Adrenal gland (tissue), 12 donors: Measurements from ENCODE around the gene GRID1. TPM values are rescaled to one million over a fixed set of nuclear protein-coding genes. Genes with fewer than 3 reads are reported as not detected.

Experiments
- DNase-seq, 7 donors: peaks; one replicate each; pipeline ENCODE4 v3.0.0-alpha.2; 2019 to 2020
- H3K27ac ChIP-seq, 5 donors: fragments of 200-600 bp; sonication (generic) in 4 of 5; 1 replicate in 3 of 5; 2 replicates in 2 of 5; pipeline versions ENCODE4 v1.5.1 to v1.8.0; 2016 to 2020; ENCODE audit warnings: mild to moderate bottlenecking in 1 of 5
- H3K27me3 ChIP-seq: fragments of 200-600 bp; 2 replicates; pipeline ENCODE4 v1.8.0; 2021
- H3K36me3 ChIP-seq, 2 donors: fragments of 200-600 bp; replicated peaks in 1 of 2; 1 replicate in 1 of 2; 2 replicates in 1 of 2; pipeline versions ENCODE4 v1.5.1 to v1.8.0; 2018 to 2022
- H3K4me1 ChIP-seq, 2 donors: fragments of 200-600 bp; replicated peaks in 1 of 2; 1 replicate in 1 of 2; 2 replicates in 1 of 2; pipeline versions ENCODE4 v1.5.1 to v1.8.0; 2018 to 2021
- H3K4me3 ChIP-seq, 4 donors: fragments of 200-600 bp; sonication (generic) in 3 of 4; one replicate each; pipeline ENCODE4 v1.5.1; 2016 to 2018
- H3K9me3 ChIP-seq, 3 donors: fragments of 200-600 bp; sonication (generic) in 1 of 3; replicated peaks in 1 of 3; 1 replicate in 2 of 3; 2 replicates in 1 of 3; pipeline versions ENCODE4 v1.5.1 to v1.8.0; 2016 to 2021
- CTCF ChIP-seq, 6 experiments: fragments of 450-650 bp in 4 of 6; fragments of 200-600 bp in 2 of 6; sonication (generic) in 1 of 6; IDR thresholded peaks; 1 replicate in 5 of 6; 2 replicates in 1 of 6; pipeline versions ENCODE4 v1.5.1 to v1.8.0; 2016 to 2021; ENCODE audit warnings: antibody characterized with exemption in 6 of 6, mild to moderate bottlenecking in 2 of 6, moderate library complexity in 1 of 6
- POLR2A ChIP-seq, 2 donors: fragments of 450-650 bp; IDR thresholded peaks; one replicate each; pipeline ENCODE4 v1.6.1; 2017; ENCODE audit warnings: antibody characterized with exemption in 2 of 2, mild to moderate bottlenecking in 2 of 2, moderate library complexity in 1 of 2
- WGBS, 4 donors: extraction: QIAGEN DNeasy Blood & Tissue Kit in 2 of 4; methylation state at CpG; one replicate each; pipeline versions ENCODE4 v1.1.5 to v1.1.7; 2013 to 2017; 5-methylcytosine and 5-hydroxymethylcytosine counted together
- intact Hi-C, 2 donors: fragments of 100-400 bp; cut with DNase I; formaldehyde crosslinking; loops; one replicate each; pipeline versions ENCODE4 v1.14.1 to v1.15.0; 2022 to 2023
- polyA plus RNA-seq, 3 donors: library from polyadenylated mRNA; stranded (reverse); fragments of 200-250 nt in 2 of 3; fragments of 350-450 nt in 1 of 3; fragmentation: Illumina TruSeq in 1 of 3; extraction: RNeasy Lipid Tissue Mini Kit (QIAGEN cat#74804) in 1 of 3; gene quantifications; one replicate each; pipeline ENCODE4 v1.2.3, GENCODE V29; 2013 to 2014
- total RNA-seq, 9 donors: library from RNA; depleted of rRNA in 4 of 9; stranded (reverse); fragments of >200 nt in 4 of 9; fragments of 120-200 nt in 1 of 9; fragmentation: NEBNext Ultra II Directional in 1 of 9; extraction: Animal tissue kit (Norgen Biotek cat#: 25700) in 1 of 9; gene quantifications; one replicate each; pipeline versions ENCODE4 v1.1.0 to v1.2.4, GENCODE V29; 2013 to 2023
- donor health status: healthy with polysubstance abuse.
- donor health status: Bipolar disorder and iron deficiency.
- donor health status: DM: yes; HTN: yes; CAD: no.
- donor health status: DM: no; HTN: no; CAD: no.
- donor health status: DM: no; HTN: no; CAD: no.
- donor health status: DM: yes; HTN: yes; CAD: no.

Gene GRID1
- total and polyA plus RNA-seq, 12 donors = 2.2 to 8.0 (median 4.1) TPM

GRCh38 chr10:86344714-86345161, 21.9 kb downstream of the GRID1 start:
- WGBS, 4 donors = 57 to 86% (median 67%) methylated on average over 4 to 6 of the region's 6 CpGs
- peak in 1 of 7 donors; percentile 4 for DNase-seq
- intact Hi-C loops = no loop called here

GRCh38 chr10:86344281-86344680, 22.3 kb downstream of the GRID1 start:
- Histone ChIP-seq H3K9me3 (no peaks in the 10 kb centered on the region), H3K4me3 (no peak overlapping the region), H3K36me3 (no peaks in the 10 kb centered on the region), H3K27me3 (no peaks in the 10 kb centered on the region), H3K27ac (no peak overlapping the region), H3K4me1 (peaks cover 0 to 3% of the 10 kb centered on the region in 2 donors)
- intact Hi-C loops = no loop called here
- DNase-seq = peak in 1 of 7 donors; percentile 3
- 91 to 100% (median 97%) methylated on average over 1 to 3 of the region's 3 CpGs for WGBS, 4 donors
- TF ChIP-seq CTCF (IDR thresholded peaks at IDR 0.05) = no peak
- TF ChIP-seq POLR2A (IDR thresholded peaks at IDR 0.05) = no peak

More at GRCh38 chr10:86344714-86345161, 21.9 kb downstream of the GRID1 start:
- H3K36me3 ChIP-seq = no peaks in the 10 kb centered on the region
- no peak overlapping the region for H3K4me3 ChIP-seq
- peaks cover 0 to 3% of the 10 kb centered on the region in 2 donors for H3K4me1 ChIP-seq
- no peak for TF ChIP-seq POLR2A (IDR thresholded peaks at IDR 0.05)
- TF ChIP-seq CTCF (IDR thresholded peaks at IDR 0.05) = no peak
- H3K27me3 ChIP-seq = no peaks in the 10 kb centered on the region
- H3K9me3 ChIP-seq = no peaks in the 10 kb centered on the region
- H3K27ac ChIP-seq = no peak overlapping the region

GRCh38 chr10:86343761-86344160, 22.8 kb downstream of the GRID1 start:
- Histone ChIP-seq H3K4me1 (peaks cover 0 to 3% of the 10 kb centered on the region in 2 donors), H3K27ac (no peak overlapping the region), H3K36me3 (no peaks in the 10 kb centered on the region), H3K9me3 (no peaks in the 10 kb centered on the region), H3K27me3 (no peaks in the 10 kb centered on the region), H3K4me3 (no peak overlapping the region)
- intact Hi-C loops = no loop called here
- peak in 1 of 7 donors; percentile 1 for DNase-seq
- 85 to 100% (median 92%) methylated on average over 1 to 7 of the region's 7 CpGs for WGBS, 4 donors
- TF ChIP-seq POLR2A (IDR thresholded peaks at IDR 0.05) = no peak
- TF ChIP-seq CTCF (IDR thresholded peaks at IDR 0.05) = no peak

GRCh38 chr10:86342111-86342863, 24.3 kb downstream of the GRID1 start:
- Histone ChIP-seq H3K4me3 (no peak overlapping the region), H3K4me1 (peaks cover 0 to 3% of the 10 kb centered on the region in 2 donors), H3K27ac (no peak overlapping the region), H3K27me3 (no peaks in the 10 kb centered on the region), H3K9me3 (no peaks in the 10 kb centered on the region), H3K36me3 (no peaks in the 10 kb centered on the region)
- TF ChIP-seq CTCF (IDR thresholded peaks at IDR 0.05) (no peak), POLR2A (IDR thresholded peaks at IDR 0.05) (no peak)
- WGBS, 4 donors = 65 to 85% (median 74%) methylated on average over 6 to 11 of the region's 11 CpGs
- intact Hi-C loops = no loop called here
- DNase-seq = peak in 1 of 7 donors; percentile 4
